GM19395 (cell line): Measurements from ENCODE around the gene MLLT1.

Experiments
- ATAC-seq: cut with Tn5 transposase; IDR thresholded peaks from one replicate; pipeline ENCODE4 v1.9.1; 2021; ENCODE audit warnings: mild to moderate bottlenecking, moderate library complexity; ENCODE audit not compliant: unreplicated experiment

The MLLT1 gene

DNA sequence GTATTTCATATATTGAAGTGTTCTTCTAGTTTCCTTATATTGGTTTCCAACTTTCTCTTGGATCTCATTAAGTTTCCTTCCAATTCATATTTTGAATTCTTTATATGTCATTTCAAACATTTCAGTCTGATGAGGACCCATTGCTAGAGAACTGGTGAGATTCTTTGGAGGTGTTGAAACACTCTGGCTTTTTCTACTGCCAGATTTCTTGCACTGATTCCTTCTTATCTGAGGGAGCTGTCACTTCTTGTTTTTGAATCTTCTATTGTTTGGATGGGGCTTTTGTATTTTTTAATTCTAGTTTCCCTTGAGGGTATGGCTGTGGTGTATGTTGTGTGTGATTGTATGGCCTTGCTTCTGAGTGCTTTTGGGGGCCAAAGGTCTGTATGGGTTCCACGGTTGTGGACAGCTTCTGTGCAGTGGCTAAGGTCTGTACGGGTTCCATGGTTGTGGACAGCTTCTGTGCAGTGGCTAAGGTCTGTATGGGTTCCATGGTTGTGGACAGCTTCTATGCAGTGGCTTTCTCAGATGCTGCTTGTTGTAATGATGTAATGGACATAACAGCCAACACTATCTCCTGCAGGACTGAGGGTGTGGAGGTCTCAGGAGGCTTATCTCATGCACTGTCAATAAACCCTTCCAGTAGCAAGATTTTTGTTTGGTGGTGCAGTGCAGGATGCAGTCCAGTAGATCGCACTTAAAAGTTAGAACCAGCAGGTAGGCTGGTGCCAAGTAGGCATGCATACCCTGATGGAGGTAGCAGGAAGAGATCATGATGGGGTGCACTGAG is 107.5 kb downstream of the MLLT1 start:
- ATAC-seq, result no peak

DNA sequence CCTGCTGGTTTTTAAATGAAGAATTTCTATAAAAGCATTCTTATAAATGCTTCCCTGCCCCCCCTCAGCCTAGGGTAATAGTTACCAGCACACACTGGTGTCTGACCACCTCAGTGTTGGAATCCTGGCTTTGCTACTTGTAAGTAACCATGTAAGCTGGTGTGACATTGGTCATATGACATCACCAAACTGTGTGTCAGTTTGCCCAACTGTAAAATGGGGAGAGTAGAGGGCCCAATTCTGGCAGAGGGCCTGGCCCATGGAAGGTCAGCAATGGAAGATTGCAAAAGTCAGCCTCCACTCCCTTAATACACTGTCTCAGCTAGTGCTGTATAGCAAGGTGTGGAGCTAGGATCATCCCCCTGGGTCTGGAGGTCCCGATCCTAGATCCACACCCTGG is 112.7 kb downstream of the MLLT1 start:
- ATAC-seq, result no peak

DNA sequence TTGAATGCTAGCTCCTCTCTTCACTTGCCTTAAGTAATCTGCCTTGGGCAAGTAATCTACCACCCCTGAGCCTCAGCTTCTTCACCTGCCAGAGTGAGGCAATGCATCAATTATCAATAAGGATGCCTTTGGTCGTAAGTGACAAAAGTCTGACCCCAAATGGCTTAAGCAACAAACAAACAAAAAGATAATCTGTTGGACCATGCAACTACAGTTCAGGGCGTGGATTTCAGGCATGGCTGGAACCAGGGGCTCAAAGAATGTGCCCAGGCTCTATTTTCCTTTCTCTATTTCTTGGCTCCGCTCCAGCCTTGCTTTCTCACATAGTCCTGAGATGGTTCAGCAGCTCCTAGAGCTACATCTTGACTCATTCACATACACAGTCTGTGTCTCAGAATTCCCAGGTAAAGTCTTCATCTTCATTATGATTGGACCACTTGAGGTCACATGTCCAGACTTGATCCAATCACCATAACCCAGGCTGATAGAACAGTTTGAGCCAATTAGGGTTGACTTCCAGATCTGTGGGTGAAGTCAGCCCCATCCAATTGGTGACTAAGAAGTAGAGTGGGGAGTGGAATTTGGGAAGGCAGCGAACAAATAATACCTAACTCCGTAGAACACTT is 114.8 kb downstream of the MLLT1 start:
- no peak for ATAC-seq

DNA sequence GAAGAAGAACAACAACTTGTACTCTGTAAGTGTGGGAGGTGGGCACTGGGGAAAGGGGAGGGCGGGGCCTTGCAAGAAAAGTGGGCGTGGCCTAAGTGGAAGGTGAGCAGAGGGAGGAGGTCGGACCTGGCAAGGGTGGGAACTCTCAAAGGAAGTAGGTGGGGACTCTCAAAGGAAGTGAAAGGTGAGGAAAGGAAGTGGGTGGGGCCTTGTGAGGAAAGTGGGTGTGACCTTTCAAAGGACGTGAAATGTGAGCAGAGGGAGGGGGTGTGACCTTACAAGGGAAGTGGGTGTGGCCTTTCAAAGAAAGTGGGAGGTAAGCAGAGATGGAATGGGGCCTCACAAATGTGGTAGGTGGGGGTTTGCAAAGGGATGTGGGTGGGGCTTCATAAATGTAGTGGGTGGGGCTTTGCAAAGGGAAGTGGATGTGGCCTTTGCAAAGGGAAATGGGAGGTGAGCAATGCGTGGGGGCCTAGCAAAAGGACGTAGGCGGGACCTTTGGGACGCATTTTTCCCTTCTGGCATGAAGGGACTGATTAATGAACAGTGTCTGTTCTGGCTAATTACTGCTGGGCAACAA is 118.4 kb downstream of the MLLT1 start:
- no peak for ATAC-seq
